RKO (cell line): ENCODE measurements around the gene PRDX4.
"Not testable (repeated sequence)": the region's sequence is repeated elsewhere in the genome, so short reads cannot be mapped to it uniquely, and the experiment has no call there.

Experiments used
- DNase-seq: peaks from one replicate; pipeline ENCODE4 v3.0.0-alpha.2; 2016; ENCODE audit warnings: low spot score

Gene PRDX4

DNA sequence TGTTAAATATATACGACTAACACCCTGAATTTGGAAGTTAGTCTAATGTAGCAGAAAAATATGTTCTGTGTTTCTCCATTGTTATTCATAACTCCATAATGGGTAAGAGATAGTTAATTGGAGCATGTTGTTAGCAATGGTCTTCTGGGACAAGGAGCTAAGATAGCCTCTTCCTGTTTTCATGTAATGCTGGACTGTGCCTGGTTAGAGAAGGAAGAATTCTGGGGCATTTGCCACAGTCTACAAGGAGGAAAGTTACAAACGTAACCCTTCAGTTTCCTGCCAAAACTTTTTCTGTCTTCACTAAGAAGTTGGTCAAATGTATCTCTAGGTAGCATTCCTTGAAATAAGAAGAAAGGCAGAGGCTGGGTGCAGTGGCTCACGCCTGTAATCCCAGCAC lies 5.8 kb downstream of the PRDX4 start:
- no peak for DNase-seq

DNA sequence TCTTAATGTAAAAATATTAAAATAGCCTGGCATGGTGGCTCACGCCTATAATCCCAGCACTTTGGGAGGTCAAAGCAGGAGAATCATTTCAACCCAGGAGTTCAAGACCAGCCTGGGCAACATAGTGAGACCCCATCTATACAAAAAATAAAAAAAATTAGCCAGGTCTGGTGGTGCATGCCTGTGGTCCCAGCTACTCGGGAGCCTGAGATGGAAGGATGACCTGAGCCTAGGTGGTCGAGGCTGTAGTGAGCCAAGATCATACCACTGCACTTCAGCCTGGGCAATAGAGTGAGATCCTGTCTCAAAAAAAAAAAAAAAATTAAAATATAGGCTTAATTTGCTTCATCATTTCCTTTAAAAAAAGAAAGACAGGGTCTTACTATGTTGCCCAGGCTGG lies 9.2 kb downstream of the PRDX4 start:
- not testable (repeated sequence) for DNase-seq

DNA sequence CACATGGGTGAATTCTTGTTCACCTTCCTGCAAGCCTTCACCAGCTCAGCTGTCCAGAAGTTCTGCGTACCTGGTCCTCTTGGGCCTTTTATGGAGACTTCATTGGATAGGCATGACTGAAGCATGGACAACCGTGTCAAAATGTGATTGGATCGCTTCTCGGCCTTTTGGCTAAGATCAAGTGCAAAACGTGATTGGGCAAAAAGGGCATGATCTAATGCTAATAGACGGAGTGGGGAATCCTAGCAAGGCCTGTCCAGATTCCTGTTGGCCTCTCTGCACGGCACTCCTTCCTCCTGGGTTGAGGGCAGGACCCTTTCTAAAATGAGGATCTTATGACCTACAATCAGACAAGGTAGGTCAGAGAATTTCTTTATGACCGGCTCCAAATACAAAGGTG lies 24.9 kb downstream of the PRDX4 start:
- DNase-seq = no peak

DNA sequence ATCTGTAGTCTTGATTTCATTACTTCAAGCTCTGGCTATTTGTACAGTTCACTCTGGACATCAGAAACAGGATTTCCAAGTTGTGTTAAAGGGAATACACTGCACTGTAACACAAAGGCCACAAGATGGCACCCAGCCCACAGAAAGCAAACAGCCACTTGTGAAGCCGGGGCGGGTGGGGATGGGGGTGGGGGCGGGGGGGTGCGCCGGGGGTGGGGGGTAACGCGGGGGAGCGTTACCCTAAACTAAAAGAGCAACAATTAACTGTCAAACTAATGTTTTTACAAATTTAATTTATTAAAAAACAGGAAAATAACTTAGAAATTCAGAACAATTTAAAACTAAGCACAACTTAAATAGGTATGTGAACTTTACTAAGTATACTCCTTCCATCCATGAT lies 27.3 kb downstream of the PRDX4 start:
- DNase-seq = peak; percentile 75

DNA sequence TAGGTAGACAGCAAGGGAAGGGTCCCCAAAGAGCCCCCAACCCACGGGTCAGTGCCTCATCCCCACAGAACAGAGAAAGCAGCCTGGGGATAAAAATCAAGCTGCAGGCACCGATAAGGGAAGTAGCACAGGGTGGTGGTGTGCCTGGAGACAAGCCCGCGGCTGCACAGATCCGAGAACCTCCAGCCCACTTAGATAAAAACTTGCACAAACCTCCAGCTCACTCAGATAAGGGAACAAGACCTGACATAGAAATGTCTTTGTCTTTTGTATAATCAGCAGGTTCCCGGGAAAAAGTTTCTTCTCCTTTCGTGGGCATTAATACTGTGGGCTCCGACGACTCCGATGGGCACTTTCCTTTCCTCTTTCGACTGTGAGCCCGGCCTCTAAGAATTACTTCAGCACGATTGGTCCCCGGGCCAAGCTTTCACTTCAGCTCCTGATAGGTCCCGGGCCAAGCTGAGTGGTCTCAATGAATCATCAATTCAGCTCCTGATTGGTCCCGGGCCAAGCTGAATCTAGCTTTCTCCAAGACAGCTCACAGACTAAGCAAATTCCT lies 32.4 kb downstream of the PRDX4 start:
- DNase-seq = no peak

DNA sequence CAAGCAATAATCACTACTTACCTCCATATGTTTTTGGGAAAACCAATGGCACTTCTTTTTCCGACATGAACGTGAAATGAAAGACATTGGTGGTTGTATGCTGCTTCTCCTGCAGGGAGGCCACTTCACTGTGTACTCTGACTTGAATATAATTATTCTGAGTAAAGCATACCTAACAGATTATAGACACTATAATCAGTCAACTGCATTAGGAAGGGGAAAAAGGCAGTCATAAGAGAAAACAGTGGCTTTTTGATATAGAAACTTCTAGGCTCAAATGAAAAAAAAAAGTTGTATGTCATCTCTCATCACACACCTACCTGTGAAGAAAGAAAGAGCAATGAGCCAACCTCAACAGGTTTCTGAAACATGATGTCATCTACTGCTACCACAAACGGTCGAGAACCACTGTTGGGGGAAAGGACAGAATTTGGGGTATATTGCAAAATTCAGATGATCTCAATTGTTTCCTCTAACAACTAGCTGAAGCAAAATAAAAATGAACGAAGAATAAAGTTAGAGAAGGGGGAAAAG lies 37.4 kb downstream of the PRDX4 start:
- no peak for DNase-seq

DNA sequence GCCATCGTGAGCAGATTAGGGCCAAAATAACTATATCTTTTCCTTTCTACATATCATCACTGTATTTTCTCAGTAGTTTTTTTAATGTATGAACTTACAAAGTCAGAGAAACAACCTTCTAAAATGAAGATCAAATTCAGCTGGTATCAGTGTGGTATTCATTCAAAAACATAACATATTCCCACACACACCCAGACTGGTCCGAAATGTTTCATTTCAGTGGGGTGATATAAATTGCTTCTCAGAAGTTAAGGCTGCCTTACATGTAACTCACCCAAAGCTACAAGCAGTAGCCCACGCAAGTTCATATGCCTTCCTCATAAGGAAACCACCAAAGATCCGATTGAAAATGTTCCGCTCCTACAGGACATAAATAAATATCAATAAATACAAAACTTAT lies 37.9 kb downstream of the PRDX4 start:
- DNase-seq = no peak

DNA sequence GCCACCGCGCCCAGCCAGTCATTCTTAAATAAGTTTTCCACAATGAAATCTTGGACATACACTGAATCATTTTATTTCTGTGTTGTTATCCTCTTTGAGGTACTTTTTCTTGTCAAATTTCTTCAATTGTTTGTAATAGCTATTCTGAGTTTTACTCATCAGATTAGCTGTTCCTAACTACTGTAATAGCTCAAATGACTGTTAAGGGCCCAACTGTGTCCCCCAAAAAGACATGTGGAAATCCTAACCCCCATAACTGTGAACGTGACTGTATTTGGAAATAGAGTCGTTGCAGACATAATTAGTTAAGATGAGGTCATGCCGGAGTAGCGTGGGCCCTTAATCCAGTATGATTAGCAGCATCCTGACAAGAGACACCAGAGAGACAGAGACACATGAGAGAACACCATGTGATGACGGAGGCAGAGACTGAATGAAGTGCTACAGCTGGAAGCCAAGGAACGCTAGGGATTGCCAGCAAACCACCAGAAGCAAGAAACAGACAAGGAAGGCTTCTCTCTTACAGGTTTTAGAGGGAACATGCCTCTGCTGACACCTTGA lies 52.9 kb downstream of the PRDX4 start:
- DNase-seq = no peak

DNA sequence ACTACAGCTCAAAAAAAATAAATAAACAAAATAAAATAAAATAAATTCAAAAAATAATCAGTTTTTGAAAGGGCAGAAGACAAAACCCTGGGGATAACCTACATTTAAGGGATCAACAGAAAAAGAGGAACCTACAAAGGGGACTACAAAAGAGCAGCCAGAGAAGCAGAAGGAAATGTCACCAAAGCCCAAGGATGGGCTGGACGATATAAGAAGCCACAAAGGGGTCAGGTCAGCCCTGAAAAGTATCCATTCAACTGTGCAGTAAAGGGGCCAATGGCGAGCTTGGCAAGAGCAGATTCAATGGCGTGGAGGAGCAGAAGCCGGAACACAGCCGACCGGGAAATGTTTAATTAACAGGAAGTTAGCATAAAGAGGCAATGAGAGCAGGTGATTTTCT lies 58.9 kb downstream of the PRDX4 start:
- no peak for DNase-seq

DNA sequence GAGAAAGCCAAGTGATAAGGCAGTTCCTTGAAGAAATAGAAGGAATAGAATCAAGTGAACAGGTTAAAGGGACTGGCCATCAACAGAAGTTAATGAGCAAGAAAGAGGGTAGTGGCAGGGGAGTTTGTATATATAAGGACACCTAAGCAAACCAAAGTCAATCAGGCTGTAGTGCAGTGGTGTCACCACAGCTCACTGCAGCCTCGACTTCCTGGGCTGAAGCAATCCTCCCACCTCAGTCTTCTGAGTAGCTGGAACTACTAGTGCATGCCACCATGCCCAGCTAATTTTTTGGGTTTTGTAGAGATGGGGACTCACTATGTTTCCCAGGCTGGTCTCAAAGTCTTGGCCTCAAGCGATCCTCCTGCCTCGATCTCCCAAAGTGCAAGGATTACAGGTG lies 59.9 kb downstream of the PRDX4 start:
- DNase-seq = no peak

DNA sequence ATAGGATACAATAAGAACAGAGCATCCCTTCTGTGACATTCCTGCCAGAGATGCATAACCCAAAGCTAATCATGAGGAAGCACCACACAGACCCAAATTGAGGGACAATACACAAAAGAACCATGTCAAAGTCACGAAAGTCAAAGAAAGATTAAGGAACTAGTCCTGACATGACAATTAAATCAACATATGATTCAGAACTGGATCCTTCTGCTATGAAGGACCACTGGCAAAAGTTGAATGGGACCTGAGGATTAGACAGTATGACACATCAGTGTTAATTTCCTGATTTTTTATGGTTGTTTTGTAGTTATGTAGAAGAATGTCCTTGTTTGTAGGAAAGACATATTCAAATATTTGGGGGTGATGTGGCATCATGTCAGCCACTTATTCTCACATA lies 61.9 kb downstream of the PRDX4 start:
- no peak for DNase-seq

DNA sequence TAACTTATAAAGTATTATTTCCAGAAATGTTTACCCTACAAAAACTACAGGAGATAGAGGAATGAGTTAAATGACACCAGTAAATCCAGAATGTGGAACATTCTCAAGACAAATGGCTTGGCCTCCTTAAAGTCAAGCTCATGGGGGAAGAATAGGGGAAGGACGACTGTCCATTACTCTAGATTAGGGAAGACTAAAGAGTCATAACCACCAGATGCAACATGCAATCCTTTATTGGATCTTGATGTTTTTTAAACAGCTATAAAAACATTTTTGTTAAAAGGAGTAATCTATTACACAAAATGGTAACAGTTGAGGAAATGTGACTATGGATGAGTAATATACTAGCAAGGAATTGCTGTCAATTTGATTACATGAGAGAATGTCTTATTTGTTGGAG lies 64.7 kb downstream of the PRDX4 start:
- DNase-seq = no peak

DNA sequence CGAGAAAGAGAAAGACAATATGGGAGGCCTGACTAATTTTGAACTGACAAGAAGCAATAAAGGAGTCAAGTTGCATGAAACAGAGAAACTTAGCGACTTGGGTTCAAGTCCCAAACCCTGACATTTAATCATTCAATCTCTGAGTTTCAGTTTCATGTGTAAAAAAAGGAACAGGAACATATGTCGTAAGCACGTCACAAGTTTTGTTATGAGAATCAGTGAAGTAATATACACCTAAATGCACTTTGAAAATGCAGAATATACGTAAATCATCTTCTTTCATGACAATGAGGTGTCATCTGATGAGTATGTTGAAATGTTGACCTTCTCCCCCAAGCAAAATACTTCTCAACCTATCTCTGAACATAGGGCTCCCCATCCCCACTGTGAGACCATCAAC lies 65.4 kb downstream of the PRDX4 start:
- DNase-seq = no peak
